HTERT RPE-1 (cell line): ENCODE data around the gene OSTN.
"Not testable (repeated sequence)": the region's sequence is repeated elsewhere in the genome, so short reads cannot be mapped to it uniquely, and the experiment has no call there.

Experiments
- in situ Hi-C: fragments of 300-500 bp; cut with MboI; formaldehyde crosslinking; loops from 4 replicates; pipeline ENCODE4 v1.14.3; 2020; ENCODE audit warnings: low sequenced_read_pairs

OSTN gene

GRCh38 chr3:191234216-191234615, 35.2 kb downstream of the OSTN start:
- in situ Hi-C loops: no loop called here

- in situ Hi-C loops: no loop called here
Measured at GRCh38 chr3:191235331-191236314, 36.6 kb downstream of the OSTN start.

- in situ Hi-C loops: no loop called here
Measured at GRCh38 chr3:191236646-191237045, 37.6 kb downstream of the OSTN start.

- in situ Hi-C loops: no loop called here
Measured at GRCh38 chr3:191237047-191237882, 38.2 kb downstream of the OSTN start.

GRCh38 chr3:191238321-191238817, 39.3 kb downstream of the OSTN start:
- in situ Hi-C loops: no loop called here

GRCh38 chr3:191239407-191240031, 40.5 kb downstream of the OSTN start:
- in situ Hi-C loops: no loop called here

GRCh38 chr3:191240486-191240885, 41.4 kb downstream of the OSTN start:
- in situ Hi-C loops: no loop called here

- in situ Hi-C loops: no loop called here
Measured at GRCh38 chr3:191244242-191244867, 45.3 kb downstream of the OSTN start.

GRCh38 chr3:191246034-191246433, 47.0 kb downstream of the OSTN start:
- in situ Hi-C loops: not testable (repeated sequence)

- in situ Hi-C loops: no loop called here
Measured at GRCh38 chr3:191246630-191247029, 47.6 kb downstream of the OSTN start.

GRCh38 chr3:191253089-191253799, 54.2 kb downstream of the OSTN start:
- in situ Hi-C loops: no loop called here

GRCh38 chr3:191254098-191254873, 55.2 kb downstream of the OSTN start:
- in situ Hi-C loops: no loop called here

GRCh38 chr3:191255156-191255555, 56.1 kb downstream of the OSTN start:
- in situ Hi-C loops: no loop called here

GRCh38 chr3:191256405-191256804, 57.4 kb downstream of the OSTN start:
- in situ Hi-C loops: no loop called here

- in situ Hi-C loops: no loop called here
Measured at GRCh38 chr3:191257286-191257685, 58.2 kb downstream of the OSTN start.

- in situ Hi-C loops: no loop called here
Measured at GRCh38 chr3:191259486-191259885, 60.4 kb downstream of the OSTN start.

- in situ Hi-C loops: no loop called here
Measured at GRCh38 chr3:191260431-191261303, 61.6 kb downstream of the OSTN start.

GRCh38 chr3:191261304-191261638, 62.2 kb downstream of the OSTN start:
- in situ Hi-C loops: no loop called here
